ENCODE results near the gene PROX2. TPM values are rescaled to one million over a fixed set of nuclear protein-coding genes. Genes with fewer than 3 reads are reported as not detected.

Gene PROX2
- total RNA-seq, 4 donors from 2014 or later, result not detected

- ATAC-seq (ENCODE audit: low FRiP score) (no peak), DNase-seq (ENCODE audit: low spot score) (no peak)
- no peak for TF ChIP-seq CTCF (IDR thresholded peaks at IDR 0.05)
These were observed 34.0 kb upstream of the PROX2 start for GRCh38 chr14:74909911-74910310.

- ATAC-seq (ENCODE audit: low FRiP score) (no peak), DNase-seq (ENCODE audit: low spot score) (no peak)
- TF ChIP-seq CTCF (IDR thresholded peaks at IDR 0.05), result no peak
These were observed 33.6 kb upstream of the PROX2 start for GRCh38 chr14:74909501-74909900.

- no peak for TF ChIP-seq CTCF (IDR thresholded peaks at IDR 0.05)
- DNase-seq (ENCODE audit: low spot score), result no peak
- ATAC-seq (ENCODE audit: low FRiP score), result no peak
These were observed 33.0 kb upstream of the PROX2 start for GRCh38 chr14:74908861-74909341.

- no peak for TF ChIP-seq CTCF (IDR thresholded peaks at IDR 0.05)
- DNase-seq (ENCODE audit: low spot score), result no peak
- ATAC-seq (ENCODE audit: low FRiP score), result no peak
These were observed 31.8 kb upstream of the PROX2 start for GRCh38 chr14:74907744-74908143.

GRCh38 chr14:74906925-74907521, 31.1 kb upstream of the PROX2 start:
- DNase-seq (ENCODE audit: low spot score) (no peak), ATAC-seq (ENCODE audit: low FRiP score) (no peak)

GRCh38 chr14:74905595-74906142, 29.7 kb upstream of the PROX2 start:
- DNase-seq (ENCODE audit: low spot score), result peak; percentile 88
- peak in 2 of 3 donors; percentile 80 to 83 for TF ChIP-seq CTCF (IDR thresholded peaks at IDR 0.05)
- peak; percentile 61 for ATAC-seq (ENCODE audit: low FRiP score)

More at GRCh38 chr14:74906925-74907521, 31.1 kb upstream of the PROX2 start:
- no peak for TF ChIP-seq CTCF (IDR thresholded peaks at IDR 0.05)
